HG02943 (cell line): ENCODE data around the gene P4HB.
A peak's percentile ranks its signal among the peaks of the same experiment; 100 is the strongest.

Experiments used
- ATAC-seq: cut with Tn5 transposase; IDR thresholded peaks from one replicate; pipeline ENCODE4 v1.9.1; 2021; ENCODE audit warnings: mild to moderate bottlenecking, low read depth, moderate library complexity; ENCODE audit not compliant: unreplicated experiment

P4HB gene

GRCh38 chr17:81869221-81870130 lies 9.1 kb upstream of the P4HB start:
- ATAC-seq: no peak

GRCh38 chr17:81868674-81869220 lies 8.4 kb upstream of the P4HB start:
- ATAC-seq: no peak

GRCh38 chr17:81867991-81868673 lies 7.8 kb upstream of the P4HB start:
- no peak for ATAC-seq

DNA sequence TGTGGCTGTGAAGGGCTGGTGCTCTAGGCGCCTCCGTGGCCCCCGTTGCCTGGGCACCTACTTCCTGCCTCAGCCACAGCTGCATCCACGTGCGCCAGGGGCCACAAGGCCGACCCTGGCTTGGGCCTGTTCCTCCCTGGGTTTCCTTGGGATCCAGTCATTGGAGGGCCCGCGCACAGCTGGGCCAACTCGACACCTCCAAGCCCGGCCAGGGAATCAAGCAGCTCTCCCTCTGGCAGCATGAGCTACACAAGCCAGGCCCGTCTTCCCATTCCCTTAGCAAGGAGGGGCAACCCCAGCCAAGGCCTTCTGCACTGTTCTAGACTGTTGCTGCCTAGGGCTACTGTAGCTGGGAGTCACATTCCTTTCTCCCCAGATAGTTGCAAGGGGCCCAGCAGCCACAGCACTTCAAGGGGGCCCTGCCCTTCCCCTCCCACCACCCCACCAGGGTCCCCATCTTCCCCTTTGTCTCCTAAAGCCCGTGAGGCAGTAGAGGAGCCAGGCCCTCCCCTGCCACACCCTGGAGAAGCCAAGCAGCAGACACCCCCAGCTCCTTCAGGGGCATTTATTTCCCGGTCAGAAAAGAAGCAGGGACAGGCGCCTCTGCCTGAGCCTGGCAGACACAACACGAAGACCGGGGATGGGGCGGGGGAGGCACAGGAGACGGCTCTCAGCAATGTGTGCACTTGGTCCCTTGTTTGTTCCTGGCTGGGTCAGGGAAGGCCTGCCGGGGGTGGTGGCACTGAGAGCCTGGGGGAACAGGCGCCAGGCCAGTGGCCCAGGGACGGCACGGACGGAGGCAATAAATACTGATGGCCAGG lies 7.0 kb upstream of the P4HB start:
- ATAC-seq: no peak

- ATAC-seq: no peak
Measured at GRCh38 chr17:81866440-81867169, 6.3 kb upstream of the P4HB start.

DNA sequence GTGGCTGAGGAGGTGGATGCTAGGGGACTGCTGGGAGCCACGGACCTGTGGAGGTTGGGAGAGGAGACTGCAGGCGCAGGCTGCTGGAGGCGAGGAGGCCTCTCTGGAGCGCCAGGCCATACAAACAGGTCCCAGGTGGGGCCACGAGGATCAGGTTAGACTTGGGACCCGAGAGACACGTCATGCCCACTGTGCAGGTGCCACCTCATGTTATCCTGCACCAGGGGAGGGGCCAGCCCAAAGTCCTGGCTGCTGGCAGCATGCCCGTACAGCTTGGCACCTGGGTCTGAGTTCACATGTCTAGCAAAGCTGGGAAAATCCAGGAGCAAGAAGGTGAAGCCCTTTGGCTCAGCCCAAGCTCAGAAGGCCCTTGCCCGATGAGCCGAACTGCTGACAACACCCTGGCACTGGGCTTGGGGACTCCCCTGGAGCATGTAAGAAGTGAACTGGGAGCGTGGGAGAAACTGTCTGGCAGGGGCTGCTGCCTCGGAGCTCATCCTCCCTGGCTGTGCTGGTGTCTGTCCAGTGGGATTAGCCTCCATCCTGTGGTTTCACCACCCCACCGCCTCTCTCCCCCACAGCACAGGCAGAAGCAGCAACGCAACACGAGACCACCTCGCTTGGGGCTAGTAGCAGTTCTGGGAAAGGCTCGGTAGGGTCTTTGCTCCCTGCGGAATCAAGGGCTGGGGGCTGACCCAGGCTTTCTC lies 5.6 kb upstream of the P4HB start:
- ATAC-seq: no peak

- ATAC-seq: no peak
Measured at GRCh38 chr17:81865358-81865732, 5.0 kb upstream of the P4HB start.

DNA sequence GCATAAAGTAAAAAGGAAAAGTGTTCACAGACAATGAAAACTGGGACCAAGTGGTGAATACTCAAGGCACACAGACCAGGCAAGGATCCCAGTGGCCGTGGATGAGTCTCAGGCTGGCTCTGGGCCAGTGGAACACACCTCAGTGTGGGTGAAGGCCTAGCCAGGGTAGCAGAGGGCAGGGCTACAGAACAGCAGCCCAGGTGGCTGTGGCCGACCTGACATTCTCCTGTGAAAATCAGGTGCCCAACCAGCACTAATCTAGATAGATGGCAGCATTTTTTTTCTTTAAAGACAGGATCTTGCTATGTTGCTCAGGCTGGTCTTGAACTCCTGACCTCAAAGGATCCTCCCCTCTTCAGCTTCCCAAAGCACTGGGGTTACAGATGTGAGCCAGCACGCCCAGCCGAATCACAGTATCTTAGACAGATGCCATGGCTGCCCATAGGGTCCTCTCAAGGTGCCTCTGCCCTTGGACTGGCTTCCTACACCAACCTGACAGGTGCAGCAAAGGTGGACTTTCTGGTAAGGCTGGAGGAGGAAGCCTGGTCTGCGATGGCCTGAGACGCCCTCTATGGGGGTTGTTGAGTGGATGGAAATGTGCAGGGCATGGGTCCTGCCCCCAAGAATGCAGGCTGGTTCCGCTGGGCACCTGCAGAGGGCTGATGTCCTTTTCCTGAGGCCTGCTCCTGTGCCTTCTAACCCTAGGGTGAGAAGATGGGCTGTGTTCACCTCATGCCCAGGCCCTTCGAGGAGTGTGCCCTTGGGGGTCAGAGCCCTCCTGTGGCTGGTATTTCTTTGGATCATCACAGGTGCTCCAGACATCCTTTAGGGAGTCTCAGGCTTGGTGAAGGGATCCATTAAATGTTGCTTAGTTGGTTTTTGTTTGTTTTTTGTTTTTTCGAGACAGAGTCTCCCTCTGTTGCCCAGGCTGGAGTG lies 3.8 kb upstream of the P4HB start:
- ATAC-seq: no peak

DNA sequence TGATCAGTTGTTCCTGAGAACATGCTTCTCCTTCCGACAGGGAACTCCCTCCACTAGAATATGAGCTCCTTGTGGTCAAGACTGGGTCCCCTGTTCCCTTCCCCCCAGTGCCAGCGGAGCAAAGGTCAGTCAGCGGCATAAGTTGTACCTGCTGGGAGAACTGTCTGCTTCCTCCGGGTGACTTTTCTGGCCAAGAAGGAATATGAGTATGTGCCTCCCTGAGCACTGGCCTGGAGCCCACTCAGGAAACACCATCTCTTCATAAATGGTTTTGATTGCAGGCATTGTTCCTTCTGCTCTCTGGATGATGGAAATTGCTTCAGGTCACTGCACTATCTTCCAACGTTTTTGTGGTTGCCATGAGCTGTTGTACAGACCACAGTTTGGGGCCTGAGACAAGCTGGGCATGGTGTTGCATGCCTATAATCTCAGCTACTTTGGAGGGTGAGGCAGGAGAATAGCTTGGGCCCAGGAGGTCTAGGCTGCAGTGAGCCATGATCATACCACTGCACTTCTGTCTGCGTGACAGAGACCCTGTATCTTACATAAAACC lies 2.9 kb upstream of the P4HB start:
- ATAC-seq: no peak

DNA sequence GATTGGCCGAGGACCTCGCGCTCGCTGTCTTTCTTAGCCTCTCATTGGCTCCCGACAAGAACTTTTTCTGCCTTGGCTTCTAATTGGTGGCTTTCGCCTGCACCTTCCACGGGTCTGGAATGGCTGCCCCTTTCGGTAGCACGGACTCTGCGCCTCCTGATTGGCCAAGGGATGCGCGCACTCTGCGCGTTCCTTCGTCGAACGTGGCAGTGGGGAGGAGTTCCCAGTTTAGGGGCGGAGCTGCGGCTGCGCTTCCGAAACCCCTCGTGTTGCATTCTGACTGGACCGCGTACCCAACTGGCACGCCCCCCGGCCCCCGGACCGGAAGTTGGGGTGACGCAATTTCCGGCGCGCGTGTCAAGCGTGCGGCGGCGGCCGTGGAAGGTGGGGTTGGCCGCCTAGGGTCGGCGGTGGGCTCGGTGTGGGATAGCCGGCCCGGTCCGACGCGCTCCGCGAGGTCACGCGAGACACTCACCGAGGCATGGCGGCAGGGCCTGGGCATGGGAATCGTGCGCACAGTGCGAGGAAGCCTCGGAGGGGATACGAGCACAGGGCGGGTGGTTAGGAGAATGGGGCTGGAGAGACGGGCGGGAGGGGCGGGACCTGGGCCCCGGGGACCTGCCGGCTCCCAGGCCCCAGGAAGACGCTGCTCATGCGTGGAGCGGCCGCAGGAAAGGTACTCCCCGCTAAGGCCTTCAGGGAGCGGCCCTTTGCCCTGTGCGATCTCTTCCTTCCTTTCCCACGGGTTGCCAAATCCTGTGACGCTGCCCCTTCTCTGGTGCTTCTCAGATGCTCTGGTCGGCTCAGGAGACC lies 627 bp upstream of the P4HB start:
- peak; percentile 75 for ATAC-seq

GRCh38 chr17:81858967-81859905 lies 1.1 kb downstream of the P4HB start:
- ATAC-seq: no peak

- no peak for ATAC-seq
Measured at GRCh38 chr17:81858170-81858966, 2.0 kb downstream of the P4HB start.

DNA sequence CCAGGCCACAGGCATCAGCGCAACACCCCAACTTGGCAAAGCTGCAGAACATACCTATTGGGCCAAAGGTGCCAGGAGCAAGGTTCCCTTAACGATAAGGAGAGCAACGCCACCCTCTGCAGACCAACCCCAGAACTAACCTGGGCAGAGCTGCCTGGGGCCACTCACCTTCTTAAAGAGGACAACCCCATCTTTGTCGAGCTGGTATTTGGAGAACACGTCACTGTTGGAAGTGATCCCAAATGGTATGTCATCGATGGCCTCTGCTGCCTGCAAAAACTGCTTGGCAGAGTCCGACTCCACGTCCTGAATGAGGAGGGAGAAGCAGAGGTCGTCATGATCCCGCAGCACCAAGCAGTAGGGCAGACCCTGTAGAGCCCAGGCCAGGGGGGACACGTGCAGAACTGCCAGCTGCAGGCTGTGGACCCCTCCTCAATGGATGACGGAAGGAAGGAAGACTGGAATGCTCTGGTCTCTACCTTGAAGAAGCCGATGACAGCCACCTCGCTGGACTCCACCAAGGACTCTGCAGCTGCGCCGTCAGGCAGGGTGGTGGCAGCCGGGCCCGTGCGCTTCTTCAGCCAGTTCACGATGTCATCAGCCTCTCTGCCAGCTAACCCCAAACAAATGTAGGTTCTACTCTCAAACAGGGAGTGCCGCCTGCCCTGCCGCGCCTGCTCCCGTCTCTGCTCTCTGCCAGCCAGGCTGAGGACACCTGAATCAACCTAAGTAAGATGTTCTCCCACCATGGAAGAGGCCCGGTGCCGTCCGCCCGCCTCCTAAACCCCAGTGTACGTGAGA lies 5.2 kb downstream of the P4HB start:
- no peak for ATAC-seq

- no peak for ATAC-seq
Measured at GRCh38 chr17:81852237-81852636, 8.1 kb downstream of the P4HB start.

GRCh38 chr17:81851423-81851822 lies 8.9 kb downstream of the P4HB start:
- no peak for ATAC-seq
